OCI-LY1 (cell line): ENCODE results near the gene PLCB4.

Experiments
- EZH2 ChIP-seq: fragments of 200-600 bp; sonication (generic), shearing (Covaris generic); IDR thresholded peaks from 2 replicates; pipeline ENCODE4 v1.8.0; 2017; ENCODE audit warnings: borderline replicate concordance, mixed run types, mild to moderate bottlenecking, antibody characterized with exemption, low read length, moderate library complexity, mixed read lengths
- TF ChIP-seq, protein P1 (sequence below): fragments of 200-600 bp; sonication (generic), shearing (Covaris generic); IDR thresholded peaks from 2 replicates; pipeline ENCODE4 v1.5.1; 2017; ENCODE audit warnings: mild to moderate bottlenecking, antibody characterized with exemption, low read length, moderate library complexity, mixed read lengths

DNA sequence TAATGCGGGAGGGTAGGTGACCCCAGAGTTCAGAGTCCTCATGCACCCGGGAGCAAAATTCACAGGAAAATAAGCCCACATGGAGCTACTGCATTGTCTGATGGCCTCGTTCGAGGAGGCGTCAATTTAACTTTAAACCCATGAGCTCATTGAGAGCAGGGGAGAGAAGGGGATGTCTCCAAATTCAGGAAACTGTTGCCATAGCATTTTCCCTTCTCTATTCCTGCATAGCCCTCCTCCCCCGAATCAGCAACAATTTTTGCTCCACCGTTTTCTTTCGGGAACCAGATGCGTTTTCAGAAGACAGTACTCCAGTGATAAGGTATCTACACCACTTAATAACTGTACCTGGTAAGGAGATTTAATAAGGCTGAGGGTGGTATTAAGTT, 445.2 kb downstream of the PLCB4 start:
- TF ChIP-seq, protein P1, sequence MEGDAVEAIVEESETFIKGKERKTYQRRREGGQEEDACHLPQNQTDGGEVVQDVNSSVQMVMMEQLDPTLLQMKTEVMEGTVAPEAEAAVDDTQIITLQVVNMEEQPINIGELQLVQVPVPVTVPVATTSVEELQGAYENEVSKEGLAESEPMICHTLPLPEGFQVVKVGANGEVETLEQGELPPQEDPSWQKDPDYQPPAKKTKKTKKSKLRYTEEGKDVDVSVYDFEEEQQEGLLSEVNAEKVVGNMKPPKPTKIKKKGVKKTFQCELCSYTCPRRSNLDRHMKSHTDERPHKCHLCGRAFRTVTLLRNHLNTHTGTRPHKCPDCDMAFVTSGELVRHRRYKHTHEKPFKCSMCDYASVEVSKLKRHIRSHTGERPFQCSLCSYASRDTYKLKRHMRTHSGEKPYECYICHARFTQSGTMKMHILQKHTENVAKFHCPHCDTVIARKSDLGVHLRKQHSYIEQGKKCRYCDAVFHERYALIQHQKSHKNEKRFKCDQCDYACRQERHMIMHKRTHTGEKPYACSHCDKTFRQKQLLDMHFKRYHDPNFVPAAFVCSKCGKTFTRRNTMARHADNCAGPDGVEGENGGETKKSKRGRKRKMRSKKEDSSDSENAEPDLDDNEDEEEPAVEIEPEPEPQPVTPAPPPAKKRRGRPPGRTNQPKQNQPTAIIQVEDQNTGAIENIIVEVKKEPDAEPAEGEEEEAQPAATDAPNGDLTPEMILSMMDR = no peak
- no peak for TF ChIP-seq EZH2
